Right ventricle myocardium inferior (tissue), 1 donor: ENCODE data around the gene CTIF. TPM values are rescaled to one million over a fixed set of nuclear protein-coding genes. Genes with fewer than 3 reads are reported as not detected.

Experiments
- ATAC-seq: fragments of 200-7000 bp; cut with Tn5 transposase; one replicate; pipeline ENCODE4 v1.9.1; 2020; ENCODE audit warnings: mild to moderate bottlenecking, moderate library complexity
- DNase-seq: peaks from one replicate; pipeline ENCODE4 v3.0.0; 2021; ENCODE audit errors: missing footprints
- intact Hi-C: fragments of 100-400 bp; cut with DNase I; formaldehyde crosslinking; loops from one replicate; pipeline ENCODE4 v1.11.0; 2022
- total RNA-seq: library from RNA; stranded (reverse); fragmentation: NEBNext Ultra II Directional; extraction: Animal tissue kit (Norgen Biotek cat#: 25700); gene quantifications from one replicate; pipeline ENCODE4 v1.2.1, GENCODE V29; 2021
- donor health status: DM: no; HTN: yes; CAD: no; lungs with severe emphysema.

Gene CTIF
- total RNA-seq, 1 donor from 2014 or later: 74.0 TPM

- intact Hi-C loops: no loop called here
- no peak for DNase-seq
Measured at GRCh38 chr18:48762836-48763718, 224.2 kb downstream of the CTIF start.

GRCh38 chr18:48763719-48764100 is 224.9 kb downstream of the CTIF start:
- DNase-seq (no peak), ATAC-seq (no peak)
- intact Hi-C loops: no loop called here

More at GRCh38 chr18:48762836-48763718, 224.2 kb downstream of the CTIF start:
- ATAC-seq: peak; percentile 43

GRCh38 chr18:48765053-48765452 is 226.2 kb downstream of the CTIF start:
- ATAC-seq (no peak), DNase-seq (no peak)
- intact Hi-C loops: no loop called here

GRCh38 chr18:48766026-48766425 is 227.2 kb downstream of the CTIF start:
- intact Hi-C loops: no loop called here
- no peak for DNase-seq

GRCh38 chr18:48766487-48766886 is 227.7 kb downstream of the CTIF start:
- ATAC-seq (no peak), DNase-seq (no peak)
- intact Hi-C loops: no loop called here

More at GRCh38 chr18:48766026-48766425, 227.2 kb downstream of the CTIF start:
- no peak for ATAC-seq

GRCh38 chr18:48767090-48767690 is 228.4 kb downstream of the CTIF start:
- DNase-seq (no peak), ATAC-seq (peak; percentile 85)
- intact Hi-C loops: no loop called here

- DNase-seq (no peak), ATAC-seq (no peak)
- intact Hi-C loops: no loop called here
Measured at GRCh38 chr18:48769006-48769636, 230.3 kb downstream of the CTIF start.

GRCh38 chr18:48770243-48770642 is 231.4 kb downstream of the CTIF start:
- ATAC-seq (no peak), DNase-seq (no peak)
- intact Hi-C loops: loop anchor here (10.0 kb wide), 2 partner anchors 95 to 405 kb away; no protein-coding TSS in a partner anchor

GRCh38 chr18:48771641-48772375 is 233.0 kb downstream of the CTIF start:
- intact Hi-C loops: loop anchor here (10.0 kb wide), 2 partner anchors 97 to 403 kb away; no protein-coding TSS in a partner anchor
- DNase-seq (no peak), ATAC-seq (peak; percentile 70)

- ATAC-seq (no peak), DNase-seq (no peak)
- intact Hi-C loops: loop anchor here (10.0 kb wide), 2 partner anchors 98 to 402 kb away; no protein-coding TSS in a partner anchor
Measured at GRCh38 chr18:48772457-48772856, 233.6 kb downstream of the CTIF start.

GRCh38 chr18:48773821-48774220 is 235.0 kb downstream of the CTIF start:
- ATAC-seq: peak; percentile 63
- intact Hi-C loops: loop anchor here (10.0 kb wide), 2 partner anchors 99 to 401 kb away; no protein-coding TSS in a partner anchor

GRCh38 chr18:48774941-48775340 is 236.1 kb downstream of the CTIF start:
- intact Hi-C loops: loop anchor here (5.0 to 10.0 kb wide), 5 partner anchors 52 to 400 kb away; no protein-coding TSS in a partner anchor
- ATAC-seq (no peak), DNase-seq (no peak)

More at GRCh38 chr18:48773821-48774220, 235.0 kb downstream of the CTIF start:
- no peak for DNase-seq

- no peak for ATAC-seq
- intact Hi-C loops: loop anchor here (5.0 to 10.0 kb wide), 5 partner anchors 52 to 399 kb away; no protein-coding TSS in a partner anchor
- DNase-seq: no peak
Measured at GRCh38 chr18:48775372-48776155, 236.7 kb downstream of the CTIF start.

- ATAC-seq (no peak), DNase-seq (no peak)
- intact Hi-C loops: loop anchor here (5.0 to 10.0 kb wide), 5 partner anchors 51 to 399 kb away; no protein-coding TSS in a partner anchor
Measured at GRCh38 chr18:48776156-48776555, 237.3 kb downstream of the CTIF start.

- no peak for ATAC-seq
- no peak for DNase-seq
Measured at GRCh38 chr18:48776641-48777025, 237.8 kb downstream of the CTIF start.

GRCh38 chr18:48777026-48777743 is 238.4 kb downstream of the CTIF start:
- DNase-seq (no peak), ATAC-seq (no peak)
- intact Hi-C loops: loop anchor here (5.0 to 10.0 kb wide), 5 partner anchors 50 to 398 kb away; no protein-coding TSS in a partner anchor

More at GRCh38 chr18:48776641-48777025, 237.8 kb downstream of the CTIF start:
- intact Hi-C loops: loop anchor here (5.0 to 10.0 kb wide), 5 partner anchors 51 to 398 kb away; no protein-coding TSS in a partner anchor

- intact Hi-C loops: loop anchor here (5.0 to 10.0 kb wide), 5 partner anchors 50 to 397 kb away; no protein-coding TSS in a partner anchor
- ATAC-seq (no peak), DNase-seq (no peak)
Measured at GRCh38 chr18:48777744-48778116, 238.9 kb downstream of the CTIF start.
